MM.1S (cell line): ENCODE results near the gene MPZL2.

Experiments
- DNase-seq: peaks from one replicate; pipeline ENCODE4 v3.0.0-alpha.2; 2015
- H2AFZ ChIP-seq: fragments of 300-600 bp; sonication (generic); 2 replicates; pipeline ENCODE4 v1.6.0; 2016; ENCODE audit warnings: antibody characterized with exemption, low read length
- H3F3A ChIP-seq: fragments of 300-600 bp; sonication (generic); 2 replicates; pipeline ENCODE4 v1.6.1; 2016; ENCODE audit warnings: mild to moderate bottlenecking, antibody characterized with exemption, low read length, moderate library complexity, mixed read lengths; ENCODE audit not compliant: insufficient read depth
- H3K27ac ChIP-seq: fragments of 300-600 bp; sonication (generic); 2 replicates; pipeline ENCODE4 v1.5.1; 2016; ENCODE audit warnings: mild to moderate bottlenecking, low read length
- H3K27me3 ChIP-seq: fragments of 300-600 bp; sonication (generic); replicated peaks from 2 replicates; pipeline ENCODE4 v1.6.0; 2016; ENCODE audit warnings: low read length; ENCODE audit not compliant: insufficient read depth
- H3K36me3 ChIP-seq: fragments of 300-600 bp; sonication (generic); replicated peaks from 2 replicates; pipeline ENCODE4 v1.6.1; 2016; ENCODE audit warnings: mild to moderate bottlenecking, low read length, mixed read lengths; ENCODE audit not compliant: insufficient read depth
- H3K4me1 ChIP-seq: fragments of 300-600 bp; sonication (generic); 2 replicates; pipeline ENCODE4 v1.6.1; 2016; ENCODE audit warnings: low read length, mixed read lengths
- H3K4me2 ChIP-seq: fragments of 300-600 bp; sonication (generic); 2 replicates; pipeline ENCODE4 v1.6.0; 2016; ENCODE audit warnings: low read depth, low read length
- H3K4me3 ChIP-seq: fragments of 300-600 bp; sonication (generic); 2 replicates; pipeline ENCODE4 v1.5.1; 2016; ENCODE audit warnings: low read length, mixed read lengths
- H3K79me2 ChIP-seq: fragments of 300-600 bp; sonication (generic); 2 replicates; pipeline ENCODE4 v1.6.1; 2016; ENCODE audit warnings: mixed run types, low read length, mixed read lengths
- H3K9ac ChIP-seq: fragments of 300-600 bp; sonication (generic); 2 replicates; pipeline ENCODE4 v1.6.1; 2016; ENCODE audit warnings: low read length, mixed read lengths
- H3K9me2 ChIP-seq: fragments of 300-600 bp; sonication (generic); replicated peaks from 2 replicates; pipeline ENCODE4 v1.6.1; 2016; ENCODE audit warnings: mild to moderate bottlenecking, low read length, mixed read lengths; ENCODE audit not compliant: insufficient read depth
- H3K9me3 ChIP-seq: fragments of 300-600 bp; sonication (generic); replicated peaks from 2 replicates; pipeline ENCODE4 v1.6.1; 2016; ENCODE audit warnings: mild to moderate bottlenecking, low read length, mixed read lengths; ENCODE audit not compliant: insufficient read depth
- H4K20me1 ChIP-seq: fragments of 300-600 bp; sonication (generic); 2 replicates; pipeline ENCODE4 v1.6.1; 2016; ENCODE audit warnings: mild to moderate bottlenecking, low read length, moderate library complexity, mixed read lengths; ENCODE audit not compliant: insufficient read depth
- CTCF ChIP-seq: fragments of 300-600 bp; sonication (generic); IDR thresholded peaks from 2 replicates; pipeline ENCODE4 v1.5.1; 2016; ENCODE audit warnings: antibody characterized with exemption, low read length, mixed read lengths
- EZH2 ChIP-seq: fragments of 300-600 bp; sonication (generic); optimal IDR thresholded peaks from 2 replicates; pipeline ENCODE3; 2017; ENCODE audit warnings: low read depth, mild to moderate bottlenecking, antibody characterized with exemption, low read length, mixed read lengths
- EZH2phosphoT487 ChIP-seq: fragments of 300-600 bp; sonication (generic); IDR thresholded peaks from 2 replicates; pipeline ENCODE4 v1.6.1; 2018; ENCODE audit warnings: antibody characterized with exemption, low read length

Gene MPZL2

GRCh38 chr11:118258410-118258809 is 5.7 kb downstream of the MPZL2 start:
- Histone ChIP-seq H3F3A (peaks cover 3% of the 10 kb centered on the region; the same call in 1 of the 2 replicates), H3K27me3 (no peaks in the 10 kb centered on the region), H3K27ac (no peak overlapping the region), H3K79me2 (no peaks in the 10 kb centered on the region), H3K4me1 (peaks cover 11% of the 10 kb centered on the region), H3K4me2 (no peak overlapping the region), H3K4me3 (no peak overlapping the region), H3K9me2 (no peaks in the 10 kb centered on the region), H3K9ac (no peak overlapping the region), H3K9me3 (no peaks in the 10 kb centered on the region), H3K36me3 (no peaks in the 10 kb centered on the region), H2AFZ (no peak overlapping the region), H4K20me1 (no peaks in the 10 kb centered on the region)
- DNase-seq = peak; percentile 53
- TF ChIP-seq CTCF = peak; percentile 53
- no peak for TF ChIP-seq EZH2phosphoT487
- no peak for TF ChIP-seq EZH2

DNA sequence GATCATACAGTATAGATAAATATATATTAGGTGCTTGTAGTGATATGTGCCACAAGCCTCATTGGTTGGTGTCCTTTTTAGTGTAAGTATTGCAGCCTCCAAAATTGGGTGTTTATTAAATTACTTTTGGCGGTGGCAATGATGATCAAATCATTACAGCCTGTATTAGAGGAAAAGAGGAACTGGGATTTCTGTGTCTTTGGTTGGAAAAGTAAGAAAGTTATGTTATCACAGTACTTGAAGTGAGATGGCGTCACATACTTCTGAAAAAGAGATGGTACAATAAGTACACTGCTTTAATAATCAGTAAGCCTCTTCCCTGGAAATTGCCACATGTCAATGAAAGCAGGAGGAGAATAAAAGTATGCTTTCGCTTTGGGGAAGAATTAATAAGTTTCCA is 11.4 kb downstream of the MPZL2 start:
- peak overlapping the region; percentile 78; the same call in 1 of the 2 replicates for H3K27ac ChIP-seq
- TF ChIP-seq EZH2phosphoT487 (no peak), CTCF (no peak), EZH2 (no peak)
- H3K4me2 ChIP-seq = peak overlapping the region; percentile 85
- H3K79me2 ChIP-seq = peaks cover 14% of the 10 kb centered on the region
- peak overlapping the region; percentile 59 for H2AFZ ChIP-seq
- peaks cover 9% of the 10 kb centered on the region; the same call in 1 of the 2 replicates for H3F3A ChIP-seq
- no peaks in the 10 kb centered on the region for H3K9me2 ChIP-seq
- no peaks in the 10 kb centered on the region for H3K36me3 ChIP-seq
- H3K4me3 ChIP-seq = peak overlapping the region; percentile 83
- H3K9me3 ChIP-seq = no peaks in the 10 kb centered on the region
- peaks cover 6% of the 10 kb centered on the region for H3K4me1 ChIP-seq
- H4K20me1 ChIP-seq = no peaks in the 10 kb centered on the region
- H3K27me3 ChIP-seq = no peaks in the 10 kb centered on the region
- no peak for DNase-seq
- peak overlapping the region; percentile 87 for H3K9ac ChIP-seq

- Histone ChIP-seq H3K27ac (peak within 1 kb of the TSS; percentile 78), H3K4me3 (peak within 1 kb of the TSS; percentile 83), H3F3A (peaks cover 9% of the 10 kb centered on the region; the same call in 1 of the 2 replicates), H3K9me3 (no peaks in the 10 kb centered on the region), H3K9me2 (no peaks in the 10 kb centered on the region), H4K20me1 (no peaks in the 10 kb centered on the region), H2AFZ (peak within 1 kb of the TSS; percentile 59), H3K79me2 (peaks cover 14% of the 10 kb centered on the region), H3K36me3 (no peaks in the 10 kb centered on the region), H3K9ac (peak within 1 kb of the TSS; percentile 87), H3K27me3 (no peaks in the 10 kb centered on the region), H3K4me1 (peaks cover 6% of the 10 kb centered on the region), H3K4me2 (peak within 1 kb of the TSS; percentile 85)
- DNase-seq = peak; percentile 97
- TF ChIP-seq CTCF = no peak
- no peak for TF ChIP-seq EZH2
- TF ChIP-seq EZH2phosphoT487 = no peak
Measured at GRCh38 chr11:118251858-118252652, 12.0 kb downstream of the MPZL2 start, which contains the start of gene MPZL3. TSS of gene MPZL3 (minus strand) at chr11:118252365. CDS start at chr11:118252294, 71 bp downstream.
